Right forelimb (tissue), 1 donor: Measurements from ENCODE around the gene CNTN5.
"Not testable (repeated sequence)": the region's sequence is repeated elsewhere in the genome, so short reads cannot be mapped to it uniquely, and the experiment has no call there.

ENCODE experiments used
- DNase-seq: peaks from one replicate; pipeline ENCODE4 v3.0.0-alpha.2; 2018

CNTN5 gene

DNA sequence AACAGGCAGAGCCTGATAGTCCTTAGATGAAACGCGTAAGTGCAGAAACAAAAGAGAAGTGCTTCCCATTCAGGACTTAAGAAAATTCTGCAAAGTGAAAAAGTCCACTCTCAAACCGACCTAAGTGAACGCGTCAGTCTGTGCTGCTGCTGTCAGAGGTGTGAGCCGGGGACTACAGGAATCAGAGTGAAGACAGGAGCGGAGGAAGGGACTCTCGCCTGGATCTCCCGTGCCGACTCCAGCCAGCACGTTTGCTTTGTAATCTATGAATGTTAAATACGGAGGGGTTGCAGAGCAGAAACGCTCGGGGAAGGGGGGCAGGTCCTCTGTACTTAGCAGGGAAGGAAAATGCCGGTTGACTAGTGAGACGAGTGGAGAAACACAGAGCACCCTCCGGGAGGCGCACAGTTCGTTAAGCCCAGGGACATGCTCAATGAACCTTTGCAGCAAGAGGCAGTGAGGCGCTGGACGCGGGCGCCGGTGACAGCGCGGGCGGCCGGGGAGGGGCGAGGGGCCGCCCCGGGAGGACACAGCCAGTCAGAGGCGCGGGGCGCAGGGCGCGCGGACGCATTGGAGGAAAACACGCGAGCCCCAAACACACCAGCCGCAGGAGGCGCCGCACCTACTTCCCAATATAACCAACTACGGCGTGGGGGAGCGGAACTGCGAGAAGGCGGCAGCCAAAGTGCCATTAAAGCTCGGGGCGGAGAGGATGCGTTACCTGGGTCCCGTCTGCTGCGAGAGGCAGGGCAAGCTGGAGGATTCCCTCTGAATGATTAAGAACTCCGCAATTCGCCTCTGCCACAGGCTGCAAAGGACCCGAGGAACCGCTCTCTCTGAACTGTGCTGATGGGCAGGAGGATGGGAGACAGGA, at the start of gene CNTN5:
TSS of gene CNTN5 (plus strand) at position 598 of the 874 bp plus-strand sequence.
- peak; percentile 80 for DNase-seq

- DNase-seq = no peak
Observed at GRCh38 chr11:98979205-98979604, 41.5 kb upstream of the CNTN5 start.

DNA sequence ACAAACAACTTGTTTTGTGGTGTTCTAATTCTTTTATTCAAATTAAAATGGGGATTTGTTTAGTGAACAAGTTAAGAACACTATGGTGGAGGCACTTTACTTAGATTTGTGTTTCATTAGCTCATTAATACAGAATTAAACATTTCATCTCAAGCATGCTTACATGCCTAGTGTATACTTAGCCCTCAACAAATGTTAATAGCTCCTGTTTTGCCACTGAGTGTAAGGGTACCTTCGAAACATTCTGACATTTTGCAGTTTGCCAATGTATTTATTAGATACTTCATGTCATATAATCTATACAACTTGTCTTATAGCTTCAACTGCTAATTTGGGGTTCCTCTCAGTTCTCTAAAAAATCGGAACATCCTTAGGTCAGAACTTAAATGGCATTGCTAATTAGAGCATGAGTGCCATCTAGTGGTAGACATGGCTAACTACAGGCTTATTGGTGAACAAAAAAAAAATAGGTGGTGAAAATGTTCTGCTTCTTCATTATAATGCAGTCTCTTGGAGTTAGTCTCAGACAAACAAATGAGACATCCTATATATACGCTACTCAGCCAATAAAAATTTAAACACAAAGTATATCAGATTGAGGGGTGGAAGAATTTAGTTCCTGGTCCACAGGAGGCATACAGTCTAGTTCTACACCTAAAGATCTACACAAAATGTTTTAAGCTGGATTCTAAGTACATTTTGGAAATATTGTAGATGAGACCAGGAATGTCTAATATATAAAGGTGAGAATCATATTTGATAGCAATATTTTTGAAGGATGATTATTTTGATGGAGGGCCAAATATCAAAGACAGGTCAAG, 4.9 kb upstream of the CNTN5 start:
- no peak for DNase-seq

DNA sequence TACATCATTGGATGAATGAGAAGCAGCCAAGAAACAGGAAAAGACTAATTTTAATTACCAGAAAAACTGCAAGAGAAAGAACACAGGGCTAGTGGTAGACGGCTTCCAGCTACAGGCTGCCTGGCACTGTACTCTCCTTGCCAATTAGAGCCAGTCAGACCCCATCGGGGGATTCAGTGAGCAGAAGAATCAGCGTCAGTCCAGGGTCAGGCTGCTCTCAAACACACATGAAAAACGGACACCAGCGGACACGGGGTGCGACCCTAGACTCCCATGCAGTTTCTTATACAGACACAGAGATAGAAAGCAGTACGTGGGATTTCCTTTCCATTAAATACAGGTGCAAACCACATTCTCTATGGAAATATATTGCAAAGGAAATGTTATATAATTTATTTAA, 1.1 kb upstream of the CNTN5 start:
- DNase-seq = no peak

DNA sequence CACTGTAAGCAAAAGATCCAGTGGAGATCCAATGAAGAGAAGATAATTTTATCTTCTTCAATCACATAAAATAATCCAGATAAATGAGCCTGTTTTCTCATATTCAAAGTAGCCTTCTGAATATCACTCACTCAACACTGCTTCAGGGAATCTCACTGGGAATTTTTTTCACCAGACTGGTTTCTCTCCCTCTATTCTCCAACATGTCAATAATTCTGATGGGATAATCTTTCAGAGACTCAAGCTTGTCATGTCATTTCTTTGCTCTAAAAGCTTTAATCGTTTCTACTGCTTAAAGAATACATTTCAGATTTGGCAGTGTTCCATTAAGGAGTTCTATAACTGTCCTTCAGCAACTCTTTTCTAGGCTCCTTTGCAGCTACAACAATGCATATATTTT, 16.3 kb downstream of the CNTN5 start:
- DNase-seq = no peak

- no peak for DNase-seq
Observed at GRCh38 chr11:99063331-99063730, 42.6 kb downstream of the CNTN5 start.

GRCh38 chr11:99065121-99065520, 44.4 kb downstream of the CNTN5 start:
- no peak for DNase-seq

DNA sequence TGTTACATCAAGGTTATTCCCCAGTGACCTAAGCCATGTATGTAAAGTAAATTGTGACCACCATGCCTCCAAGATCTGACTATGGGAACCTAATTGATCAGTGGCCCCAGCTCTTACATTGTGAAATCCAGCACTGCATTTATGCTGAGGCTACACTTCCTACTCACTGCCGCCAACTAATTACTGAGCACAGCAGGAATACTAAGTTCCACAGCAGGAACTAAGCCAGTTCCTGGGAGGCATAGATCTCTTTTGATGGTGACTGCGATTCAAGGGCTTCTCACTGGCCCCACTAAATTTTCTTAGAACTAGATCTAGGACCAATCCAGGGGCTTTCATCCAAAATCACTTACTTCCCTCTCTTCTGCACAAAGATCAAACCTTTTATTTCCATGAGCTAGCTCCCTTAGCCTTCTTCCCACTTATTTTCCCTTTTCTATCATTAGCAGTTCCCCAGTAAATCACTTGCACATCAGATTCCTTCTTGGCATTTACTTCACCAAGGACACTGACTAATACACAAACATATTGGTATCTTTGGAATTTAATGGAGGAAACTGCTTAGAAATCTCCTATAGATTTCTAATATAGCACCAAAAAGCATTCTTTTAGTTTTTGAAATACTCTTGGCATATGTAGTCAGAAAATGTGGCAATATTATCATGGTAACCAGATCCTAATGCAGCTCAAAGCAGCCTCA, 46.0 kb downstream of the CNTN5 start:
- no peak for DNase-seq

- DNase-seq = no peak
Observed at GRCh38 chr11:99068832-99069231, 48.1 kb downstream of the CNTN5 start.

- peak; percentile 47 for DNase-seq
Observed at GRCh38 chr11:99069856-99070444, 49.2 kb downstream of the CNTN5 start.

- no peak for DNase-seq
Observed at GRCh38 chr11:99079576-99079975, 58.8 kb downstream of the CNTN5 start.

- DNase-seq = no peak
Observed at GRCh38 chr11:99080154-99080553, 59.4 kb downstream of the CNTN5 start.

GRCh38 chr11:99098258-99098657, 77.5 kb downstream of the CNTN5 start:
- DNase-seq = no peak

DNA sequence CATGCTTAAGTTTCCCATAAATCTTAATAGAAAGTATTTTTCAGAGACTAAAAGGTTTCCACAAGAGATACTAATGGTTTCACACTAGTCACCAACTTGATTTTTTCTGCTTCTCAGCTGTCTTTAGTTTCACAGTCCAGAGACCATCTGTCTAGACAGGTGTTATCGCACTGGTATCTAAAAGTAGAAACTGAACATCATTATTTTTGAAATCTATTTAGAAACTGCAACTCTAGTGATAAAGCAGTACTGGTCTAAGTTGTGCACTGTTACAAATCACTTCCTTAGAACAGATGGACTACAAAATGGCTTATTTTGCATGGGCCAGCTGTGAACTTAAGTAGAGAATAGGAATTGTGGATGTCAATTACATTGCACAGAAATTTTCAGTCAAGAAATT, 78.0 kb downstream of the CNTN5 start:
- no peak for DNase-seq

DNA sequence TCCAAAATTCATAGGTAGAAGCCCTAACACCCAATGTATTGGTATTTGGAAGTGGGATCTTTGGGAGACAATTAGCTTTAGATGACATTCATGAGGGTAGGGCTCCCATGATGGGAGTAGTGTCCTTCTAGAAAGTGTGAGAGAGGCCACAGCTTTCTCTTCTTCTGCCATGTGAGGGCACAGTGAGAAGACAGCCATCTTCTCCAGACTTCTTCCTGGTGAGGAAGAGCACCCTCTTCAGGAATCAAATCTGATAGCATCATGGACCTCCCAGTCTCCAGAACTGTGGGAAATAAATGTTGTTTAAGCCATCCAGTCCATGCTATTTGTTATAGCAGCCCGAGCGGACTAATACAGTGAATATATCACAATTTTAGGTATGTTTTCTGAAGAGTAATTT, 96.9 kb downstream of the CNTN5 start:
- DNase-seq = no peak

- not testable (repeated sequence) for DNase-seq
Observed at GRCh38 chr11:99133862-99134261, 113.1 kb downstream of the CNTN5 start.

DNA sequence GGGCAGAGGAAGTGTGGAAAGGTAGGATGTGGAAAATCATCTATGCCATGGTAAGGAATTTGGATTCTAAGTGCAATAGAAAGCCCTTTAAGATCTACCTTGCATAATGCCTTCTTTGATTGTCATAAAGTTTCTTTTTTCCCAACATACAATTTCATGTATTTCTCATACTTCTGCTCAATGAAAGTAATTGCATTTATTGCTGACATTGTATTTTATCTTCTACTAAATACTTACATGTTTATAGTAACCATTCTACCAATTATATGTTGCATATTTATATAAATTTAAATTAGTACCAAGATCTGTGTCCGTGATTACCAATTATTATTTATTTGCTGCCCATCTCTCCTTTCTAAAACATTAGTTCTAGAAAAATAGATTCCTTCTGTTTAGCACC, 114.8 kb downstream of the CNTN5 start:
- no peak for DNase-seq

DNA sequence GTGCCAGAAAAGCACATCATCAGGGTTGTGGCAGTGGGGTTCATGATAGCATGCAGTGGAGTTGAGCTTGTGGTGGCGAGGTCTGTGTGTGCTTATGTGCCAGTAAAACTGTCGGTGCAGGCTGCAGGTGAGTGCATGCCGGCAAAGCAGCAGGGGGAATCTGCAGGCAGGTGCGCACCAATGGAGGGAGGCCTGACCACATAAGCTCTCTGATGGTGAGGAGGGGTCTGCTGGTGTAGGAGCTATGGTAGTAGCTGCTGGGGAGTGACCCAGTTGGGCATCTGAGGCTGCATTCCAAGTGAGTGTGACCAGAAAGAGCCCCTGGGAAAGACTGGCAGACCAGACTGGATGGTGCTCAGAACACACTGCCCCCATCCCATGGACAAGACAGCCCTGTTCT, 121.5 kb downstream of the CNTN5 start:
- no peak for DNase-seq

DNA sequence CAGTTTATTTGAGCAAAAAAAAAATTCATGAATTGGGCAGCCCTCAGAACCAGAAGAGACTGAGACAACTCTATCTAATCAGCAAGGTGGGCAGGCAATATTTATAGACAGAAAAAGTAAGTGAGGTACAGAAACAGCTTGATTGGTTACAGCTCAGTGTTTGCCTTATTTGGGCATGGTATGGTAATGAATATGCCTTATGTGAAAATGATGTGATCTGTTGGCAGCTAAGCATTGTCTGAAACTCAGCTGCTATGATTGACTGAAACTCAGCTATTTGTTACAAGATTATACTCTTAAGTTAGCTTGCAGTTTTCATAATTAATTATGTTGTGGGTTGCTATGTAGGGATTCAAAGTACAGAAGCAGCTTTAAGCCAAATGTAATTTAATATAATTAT, 127.6 kb downstream of the CNTN5 start:
- DNase-seq = no peak

DNA sequence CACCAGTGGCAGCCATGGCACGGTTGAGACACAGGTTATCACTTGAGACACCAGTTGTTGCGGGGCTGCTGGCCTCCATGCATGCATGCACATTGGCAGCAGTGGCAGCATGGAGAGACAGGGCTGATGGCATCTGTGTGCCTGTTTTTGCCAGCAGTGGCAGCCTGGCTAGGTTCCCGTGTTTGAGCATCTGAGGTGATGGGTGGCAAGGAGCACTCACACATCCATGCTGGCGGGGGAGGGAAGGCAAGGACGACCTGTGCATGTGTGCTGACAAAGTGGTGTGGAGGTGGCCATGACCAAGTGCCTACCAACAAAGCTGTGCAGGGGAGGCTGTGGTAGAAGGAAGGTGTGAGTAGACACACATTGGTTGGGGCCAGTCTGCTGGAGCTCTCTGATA, 133.5 kb downstream of the CNTN5 start:
- DNase-seq = no peak

DNA sequence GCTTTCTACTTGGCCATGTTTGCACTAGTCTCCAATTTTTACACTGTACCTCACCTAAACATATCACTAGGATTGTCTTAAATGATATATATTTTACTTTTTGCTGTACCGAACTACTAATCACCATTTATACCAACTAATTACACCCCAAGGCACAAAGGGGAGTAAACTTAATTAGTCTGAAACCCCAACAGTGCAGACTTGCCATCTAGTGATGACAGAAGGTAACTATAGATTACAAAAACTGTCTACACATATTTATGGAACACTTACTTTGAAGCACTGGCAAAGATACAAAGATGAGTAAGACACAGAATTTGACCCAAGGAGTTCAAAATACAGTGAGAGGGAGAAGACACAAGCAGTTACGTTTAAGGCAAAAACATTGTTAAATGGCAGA, 139.7 kb downstream of the CNTN5 start:
- DNase-seq = no peak

DNA sequence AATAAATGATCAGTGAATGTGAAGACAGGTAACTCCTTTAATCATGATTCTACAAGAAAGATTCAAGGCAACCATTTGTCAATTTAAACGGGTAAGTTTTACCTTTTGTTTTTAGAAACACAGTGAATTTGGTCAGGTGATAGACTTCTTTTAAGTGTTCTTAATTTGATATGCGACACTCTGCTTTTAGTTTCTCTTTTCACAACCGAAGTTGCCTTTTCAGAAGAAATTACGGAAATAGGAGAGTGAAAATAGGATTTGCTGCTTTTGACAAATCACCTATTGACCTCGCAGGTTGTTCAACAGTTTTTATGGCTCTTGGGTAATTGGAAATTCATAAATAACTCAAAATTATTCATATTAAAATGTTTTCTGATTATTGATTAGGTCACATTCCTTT, 142.1 kb downstream of the CNTN5 start:
- no peak for DNase-seq

GRCh38 chr11:99170591-99170990, 149.8 kb downstream of the CNTN5 start:
- no peak for DNase-seq
